ENCODE data around the gene C1QL2. TPM values are rescaled to one million over a fixed set of nuclear protein-coding genes. Genes with fewer than 3 reads are reported as not detected.

Gene C1QL2
- total RNA-seq, 4 donors from 2014 or later = not detected

GRCh38 chr2:119117891-119118882 lies 40.4 kb downstream of the C1QL2 start:
- DNase-seq = no peak
- Histone ChIP-seq H3K9me3 (no peaks in the 10 kb centered on the region), H3K4me1 (no peaks in the 10 kb centered on the region), H3K4me3 (replicated peaks in 1 of 3) (no peak overlapping the region), H3K27ac (no peak overlapping the region), H3K27me3 (no peaks in the 10 kb centered on the region), H3K36me3 (no peaks in the 10 kb centered on the region)
- TF ChIP-seq POLR2A (IDR thresholded peaks at IDR 0.05) (no peak), CTCF (IDR thresholded peaks at IDR 0.05) (no peak)
- intact Hi-C loops (cut with DNase I) = no loop called here
- 71 to 76% methylated on average over 9 of the region's 9 CpGs for WGBS, 2 donors

- H3K4me1 ChIP-seq = no peaks in the 10 kb centered on the region
- 61 to 75% methylated on average over 5 to 6 of the region's 7 CpGs for WGBS, 2 donors
- no peaks in the 10 kb centered on the region for H3K27me3 ChIP-seq
- no peaks in the 10 kb centered on the region for H3K36me3 ChIP-seq
- H3K27ac ChIP-seq = no peak overlapping the region
- no peaks in the 10 kb centered on the region for H3K9me3 ChIP-seq
- intact Hi-C loops (cut with DNase I) = no loop called here
- no peak overlapping the region for H3K4me3 ChIP-seq (replicated peaks in 1 of 3)
- no peak for TF ChIP-seq POLR2A (IDR thresholded peaks at IDR 0.05)
- TF ChIP-seq CTCF (IDR thresholded peaks at IDR 0.05) = no peak
- DNase-seq = no peak
Observed at GRCh38 chr2:119117408-119117807, 41.1 kb downstream of the C1QL2 start.

DNA sequence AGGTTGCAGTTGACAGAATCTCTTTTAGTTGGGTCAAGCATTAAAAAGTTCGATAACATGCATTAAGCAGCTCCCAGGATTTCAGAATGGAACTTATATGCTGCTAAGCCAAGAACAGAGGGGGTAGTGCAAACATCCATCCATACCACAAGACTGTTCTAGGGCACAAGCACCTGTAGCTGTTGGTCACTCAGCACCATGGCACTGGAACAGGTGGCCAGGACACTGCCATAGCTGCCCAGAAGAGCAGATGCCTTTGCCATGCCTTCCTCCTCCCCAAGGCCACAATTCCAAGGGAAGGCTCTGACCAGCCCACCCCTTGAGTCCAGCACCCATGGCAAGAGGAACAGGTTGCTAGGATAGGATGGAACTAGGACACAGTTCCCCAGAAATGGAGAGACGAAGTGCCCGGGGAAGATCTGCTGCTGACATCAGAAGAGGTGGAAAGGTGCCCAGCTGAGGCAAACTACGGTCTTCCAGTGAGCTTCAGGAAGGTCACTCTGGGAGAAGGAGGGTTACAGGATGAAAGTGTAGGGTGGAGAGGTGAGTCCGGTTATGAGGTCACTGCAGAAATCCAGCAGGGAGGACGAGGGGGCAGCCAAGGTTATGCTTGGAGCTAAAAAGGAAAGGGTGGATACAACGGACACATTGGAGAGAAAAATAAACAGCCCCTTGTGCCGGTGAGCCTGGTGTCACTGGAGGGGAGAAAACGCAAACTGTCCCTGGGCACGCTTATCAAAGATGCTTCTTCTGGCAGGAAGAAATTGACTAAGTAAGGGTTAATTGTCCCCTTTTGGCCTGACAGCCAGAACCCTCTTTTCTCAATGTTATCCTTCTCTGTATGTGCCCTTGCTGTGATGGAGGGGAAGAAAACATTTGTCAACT lies 41.9 kb downstream of the C1QL2 start:
- Histone ChIP-seq H3K4me3 (replicated peaks in 1 of 3) (no peak overlapping the region), H3K27ac (no peak overlapping the region), H3K4me1 (no peaks in the 10 kb centered on the region), H3K9me3 (no peaks in the 10 kb centered on the region), H3K36me3 (no peaks in the 10 kb centered on the region), H3K27me3 (no peaks in the 10 kb centered on the region)
- intact Hi-C loops (cut with DNase I) = no loop called here
- WGBS, 2 donors = 69 to 76% methylated on average over 10 of the region's 10 CpGs
- TF ChIP-seq POLR2A (IDR thresholded peaks at IDR 0.05) = no peak
- TF ChIP-seq CTCF (IDR thresholded peaks at IDR 0.05) = no peak
- DNase-seq = no peak

- Histone ChIP-seq H3K9me3 (no peaks in the 10 kb centered on the region), H3K27ac (no peak overlapping the region), H3K27me3 (no peaks in the 10 kb centered on the region), H3K36me3 (no peaks in the 10 kb centered on the region), H3K4me3 (replicated peaks in 1 of 3) (no peak overlapping the region), H3K4me1 (no peaks in the 10 kb centered on the region)
- DNase-seq = no peak
- intact Hi-C loops (cut with DNase I) = no loop called here
- 88% methylated on average over 3 of the region's 3 CpGs for WGBS, 2 donors
- no peak for TF ChIP-seq POLR2A (IDR thresholded peaks at IDR 0.05)
- no peak for TF ChIP-seq CTCF (IDR thresholded peaks at IDR 0.05)
Observed at GRCh38 chr2:119114266-119114665, 44.3 kb downstream of the C1QL2 start.

DNA sequence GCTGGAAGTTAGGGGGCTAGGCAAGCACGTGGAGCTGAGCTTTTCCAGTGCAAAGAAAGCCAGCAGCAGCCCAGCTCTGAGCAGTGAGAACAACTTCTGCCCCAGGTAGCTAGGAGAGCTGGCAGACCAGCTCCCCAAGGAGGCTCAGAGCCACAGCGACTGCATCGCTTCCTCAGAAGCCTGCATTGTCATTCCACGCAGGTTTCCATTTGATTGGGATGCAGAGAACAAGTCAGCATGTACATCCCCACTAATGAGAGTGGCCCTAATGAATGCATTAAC lies 45.1 kb downstream of the C1QL2 start:
- WGBS, 2 donors = 52 to 60% methylated on average over 2 to 4 of the region's 4 CpGs
- Histone ChIP-seq H3K4me3 (replicated peaks in 1 of 3) (no peak overlapping the region), H3K4me1 (no peaks in the 10 kb centered on the region), H3K36me3 (no peaks in the 10 kb centered on the region), H3K9me3 (no peaks in the 10 kb centered on the region), H3K27ac (no peak overlapping the region), H3K27me3 (no peaks in the 10 kb centered on the region)
- no peak for DNase-seq
- intact Hi-C loops (cut with DNase I) = no loop called here
- TF ChIP-seq CTCF (IDR thresholded peaks at IDR 0.05) (no peak), POLR2A (IDR thresholded peaks at IDR 0.05) (no peak)
